Left hindlimb (tissue), 1 donor: ENCODE data around the gene CDK16.

Experiments used
- DNase-seq: peaks from one replicate; pipeline ENCODE4 v3.0.0-alpha.2; 2018

CDK16 gene

GRCh38 chrX:47209508-47210238, 8.8 kb upstream of the CDK16 start:
- DNase-seq, result no peak

GRCh38 chrX:47210661-47211425, 7.6 kb upstream of the CDK16 start:
- DNase-seq, result no peak

- no peak for DNase-seq
These were observed 5.8 kb upstream of the CDK16 start for GRCh38 chrX:47212381-47213293.

- no peak for DNase-seq
These were observed 3.9 kb upstream of the CDK16 start for GRCh38 chrX:47214435-47215077.

GRCh38 chrX:47215291-47215900, 3.1 kb upstream of the CDK16 start:
- DNase-seq, result no peak

GRCh38 chrX:47216393-47216925, 2.0 kb upstream of the CDK16 start:
- DNase-seq, result no peak

GRCh38 chrX:47217121-47217851, 1.2 kb upstream of the CDK16 start:
- peak; percentile 67 for DNase-seq

- peak; percentile 98 for DNase-seq
These were observed 615 bp upstream of the CDK16 start for GRCh38 chrX:47217852-47218279.

GRCh38 chrX:47218920-47219815, 687 bp downstream of the CDK16 start:
- peak; percentile 49 for DNase-seq

GRCh38 chrX:47221756-47222155, 3.3 kb downstream of the CDK16 start:
- no peak for DNase-seq

- no peak for DNase-seq
These were observed 4.4 kb downstream of the CDK16 start for GRCh38 chrX:47222751-47223350.

- DNase-seq, result no peak
These were observed 5.2 kb downstream of the CDK16 start for GRCh38 chrX:47223476-47224250.

- DNase-seq, result no peak
These were observed 5.9 kb downstream of the CDK16 start for GRCh38 chrX:47224266-47224895.

GRCh38 chrX:47224896-47225290, 6.4 kb downstream of the CDK16 start:
- DNase-seq, result no peak

- DNase-seq, result no peak
These were observed 7.6 kb downstream of the CDK16 start for GRCh38 chrX:47226071-47226470.

GRCh38 chrX:47226531-47227333, 8.3 kb downstream of the CDK16 start:
- no peak for DNase-seq

GRCh38 chrX:47227334-47227583, 8.8 kb downstream of the CDK16 start:
- no peak for DNase-seq
